SK-N-SH (cell line): ENCODE results near the gene TMCC3. TPM values are rescaled to one million over a fixed set of nuclear protein-coding genes. Genes with fewer than 3 reads are reported as not detected.
"Not testable (repeated sequence)": the region's sequence is repeated elsewhere in the genome, so short reads cannot be mapped to it uniquely, and the experiment has no call there.

ENCODE experiments used
- CTCF ChIA-PET: fragments of 300-600, 350-600 bp; formaldehyde crosslinking; extraction: SDS; loops from one replicate; lab custom pipeline; 2021; lab: Yijun Ruan, JAX
- POLR2A ChIA-PET: fragments of 350-600 bp; sonication (Branson Sonifier 250); formaldehyde crosslinking; extraction: SDS; loops from one replicate; lab custom pipeline; 2020; ENCODE audit warnings: antibody characterized with exemption, inconsistent platforms; lab: Yijun Ruan, JAX
- DNase-seq: peaks from one replicate; pipeline ENCODE4 v3.0.0; 2012
- H2AFZ ChIP-seq: fragments of 200-600 bp; sonication (generic); 2 replicates; pipeline ENCODE4 v1.8.1; 2016; ENCODE audit warnings: antibody characterized with exemption, mild to moderate bottlenecking, low read depth
- H3F3A ChIP-seq: fragments of 200-600 bp; sonication (generic); replicated peaks from 2 replicates; pipeline ENCODE3; 2016; ENCODE audit warnings: antibody characterized with exemption, mild to moderate bottlenecking; ENCODE audit not compliant: insufficient read depth
- H3K27ac ChIP-seq, 2 experiments: fragments of 200-500 bp in 1 of 2; fragments of 200-600 bp in 1 of 2; sonication (Bioruptor generic) in 1 of 2; sonication (generic), shearing (Covaris generic) in 1 of 2; 2 replicates each; pipeline versions ENCODE4 v1.5.1 to v1.6.1; 2014 to 2016; ENCODE audit warnings: low read depth in 2 of 2, inconsistent platforms in 1 of 2, low read length in 1 of 2, mild to moderate bottlenecking in 1 of 2, mixed read lengths in 1 of 2
- H3K27me3 ChIP-seq: fragments of 200-600 bp; sonication (generic), shearing (Covaris generic); 2 replicates; pipeline ENCODE4 v1.6.1; 2016; ENCODE audit warnings: mixed run types; ENCODE audit not compliant: insufficient read depth
- H3K36me3 ChIP-seq, 2 experiments: fragments of 200-500 bp in 1 of 2; fragments of 200-600 bp in 1 of 2; sonication (Bioruptor generic) in 1 of 2; sonication (generic) in 1 of 2; replicated peaks in 1 of 2; 2 replicates each; pipeline versions ENCODE3 to v1.5.1; 2014 to 2016; ENCODE audit warnings: low read length in 1 of 2, mild to moderate bottlenecking in 1 of 2; ENCODE audit not compliant: insufficient read depth in 2 of 2, control insufficient read depth in 1 of 2
- H3K4me1 ChIP-seq, 2 experiments: fragments of 200-500 bp in 1 of 2; fragments of 200-600 bp in 1 of 2; sonication (Bioruptor generic) in 1 of 2; sonication (generic), shearing (Covaris generic) in 1 of 2; 2 replicates each; pipeline versions ENCODE4 v1.5.1 to v1.6.1; 2014 to 2016; ENCODE audit warnings: low read depth in 1 of 2, low read length in 1 of 2, mixed run types in 1 of 2; ENCODE audit not compliant: insufficient read depth in 2 of 2, control insufficient read depth in 1 of 2
- H3K4me2 ChIP-seq: fragments of 200-600 bp; sonication (generic), shearing (Covaris generic); 2 replicates; pipeline ENCODE4 v1.6.1; 2017; ENCODE audit warnings: mixed run types
- H3K4me3 ChIP-seq, 2 experiments: fragments of 200-500 bp in 1 of 2; fragments of 200-600 bp in 1 of 2; sonication (Bioruptor generic) in 1 of 2; sonication (generic), shearing (Covaris generic) in 1 of 2; 2 replicates each; pipeline versions ENCODE4 v1.5.1 to v1.8.1; 2014 to 2016; ENCODE audit warnings: low read depth in 2 of 2, inconsistent platforms in 1 of 2, low read length in 1 of 2, mild to moderate bottlenecking in 1 of 2, mixed read lengths in 1 of 2, moderate library complexity in 1 of 2
- H3K79me2 ChIP-seq: fragments of 200-600 bp; sonication (generic); 2 replicates; pipeline ENCODE4 v1.8.1; 2017; ENCODE audit warnings: mild to moderate bottlenecking; ENCODE audit not compliant: insufficient read depth
- H3K9ac ChIP-seq: fragments of 200-600 bp; sonication (generic); 2 replicates; pipeline ENCODE4 v1.6.1; 2017; ENCODE audit warnings: mixed run types
- H3K9me2 ChIP-seq: fragments of 200-600 bp; sonication (generic); 2 replicates; pipeline ENCODE4 v1.6.1; 2017; ENCODE audit warnings: mixed run types
- H3K9me3 ChIP-seq: fragments of 200-600 bp; sonication (generic); 2 replicates; pipeline ENCODE4 v1.6.1; 2017; ENCODE audit warnings: mixed run types, mild to moderate bottlenecking, moderate library complexity
- H4K20me1 ChIP-seq: fragments of 200-600 bp; sonication (generic); 2 replicates; pipeline ENCODE4 v1.6.1; 2017; ENCODE audit warnings: mild to moderate bottlenecking, mixed run types; ENCODE audit not compliant: insufficient read depth
- CHD2 ChIP-seq: fragments of 150-350 bp; IDR thresholded peaks from 2 replicates; pipeline ENCODE4 v1.6.1; 2018; ENCODE audit warnings: low read length; ENCODE audit not compliant: partially characterized antibody
- FOXM1 ChIP-seq: IDR thresholded peaks from 2 replicates; pipeline ENCODE4 v1.4.0; 2012; ENCODE audit warnings: low read depth, mild to moderate bottlenecking
- IRF3 ChIP-seq: fragments of 150-350 bp; IDR thresholded peaks from 2 replicates; pipeline ENCODE4 v1.6.1; 2016; ENCODE audit warnings: mild to moderate bottlenecking, low read depth, low read length
- JUND ChIP-seq: IDR thresholded peaks from 2 replicates; pipeline ENCODE4 v1.4.0; 2012
- RAD21 ChIP-seq: IDR thresholded peaks from 2 replicates; pipeline ENCODE4 v1.6.1; 2012; ENCODE audit warnings: mild to moderate bottlenecking, low read length
- RCOR1 ChIP-seq: fragments of 150-350 bp; IDR thresholded peaks from 2 replicates; pipeline ENCODE4 v1.6.1; 2017; ENCODE audit warnings: antibody characterized with exemption, low read length
- RXRA ChIP-seq: IDR thresholded peaks from 2 replicates; pipeline ENCODE4 v1.4.0; 2012; ENCODE audit warnings: low read depth, mild to moderate bottlenecking, borderline replicate concordance
- SMC3 ChIP-seq: IDR thresholded peaks from 2 replicates; pipeline ENCODE4 v1.6.1; 2012; ENCODE audit warnings: low read depth, low read length, improper control_type of control experiment
- TCF12 ChIP-seq: IDR thresholded peaks from 2 replicates; pipeline ENCODE4 v1.4.0; 2012
- ZBTB33 ChIP-seq: IDR thresholded peaks from 2 replicates; pipeline ENCODE4 v1.4.0; 2012; ENCODE audit warnings: low read depth, borderline replicate concordance
- WGBS: methylation state at CpG from one replicate; pipeline ENCODE4 v1.1.6; 2017; ENCODE audit warnings: low lambda C conversion rate; 5-methylcytosine and 5-hydroxymethylcytosine counted together
- polyA plus RNA-seq, 3 experiments: library from polyadenylated mRNA; depleted of rRNA; stranded (reverse); fragments of >200 nt; gene quantifications; 2 replicates each; pipeline ENCODE4 v1.2.3, GENCODE V29; 2012

The TMCC3 gene
- polyA plus RNA-seq, 1 of the 3 experiments (the other 2 are of a cell fraction): 0.53 TPM

GRCh38 chr12:94694732-94695131 lies 44.4 kb upstream of the TMCC3 start:
- POLR2A ChIA-PET: no interaction called here
- Histone ChIP-seq H3F3A (no peaks in the 10 kb centered on the region), H3K27me3 (no peaks in the 10 kb centered on the region), H3K27ac (no peak overlapping the region), H3K4me3 (no peak overlapping the region), H3K9me2 (no peaks in the 10 kb centered on the region), H3K4me2 (no peak overlapping the region), H3K9me3 (no peaks in the 10 kb centered on the region), H3K9ac (no peak overlapping the region), H3K79me2 (no peaks in the 10 kb centered on the region), H4K20me1 (no peaks in the 10 kb centered on the region), H2AFZ (no peak overlapping the region), H3K4me1 (no peaks in the 10 kb centered on the region), H3K36me3 (no peaks in the 10 kb centered on the region)
- no peak for DNase-seq
- no peak for TF ChIP-seq ZBTB33
- TF ChIP-seq SMC3: no peak
- no peak for TF ChIP-seq RCOR1
- no peak for TF ChIP-seq JUND
- TF ChIP-seq FOXM1: no peak
- no peak for TF ChIP-seq RXRA
- no peak for TF ChIP-seq IRF3
- TF ChIP-seq RAD21: no peak
- no peak for TF ChIP-seq TCF12
- TF ChIP-seq CHD2: no peak
- CTCF ChIA-PET: no interaction called here
- WGBS: 82% methylated on average over 9 of the region's 11 CpGs

GRCh38 chr12:94692826-94693225 lies 42.5 kb upstream of the TMCC3 start:
- H3K4me2 ChIP-seq, H3K9me3 ChIP-seq, H3K4me1 ChIP-seq, H3K79me2 ChIP-seq, DNase-seq, H3K27ac ChIP-seq, POLR2A ChIA-PET, H3K9me2 ChIP-seq, H3K27me3 ChIP-seq, CTCF ChIA-PET, H3K36me3 ChIP-seq, H3K4me3 ChIP-seq, H2AFZ ChIP-seq, H3K9ac ChIP-seq, H3F3A ChIP-seq, H4K20me1 ChIP-seq: not testable (repeated sequence)
- 63% methylated on average over 7 of the region's 7 CpGs for WGBS
